ENCODE results near the gene SPP1. TPM values are rescaled to one million over a fixed set of nuclear protein-coding genes. Genes with fewer than 3 reads are reported as not detected.
"Not testable (repeated sequence)": the region's sequence is repeated elsewhere in the genome, so short reads cannot be mapped to it uniquely, and the experiment has no call there.

Gene SPP1
- total RNA-seq, 1 experiment from 2014 or later, result 0.87 TPM

- Histone ChIP-seq H3K4me3 (no peak overlapping the region), H3K27me3 (0 out of 2 replicates have a peak, but pooled peaks cover 4% of the 10 kb centered on the region), H3K4me1 (no peaks in the 10 kb centered on the region), H3K9me3 (replicated peaks) (no peaks in the 10 kb centered on the region), H3K36me3 (no peaks in the 10 kb centered on the region), H3K27ac (no peak overlapping the region)
- no peak for DNase-seq
Measured at GRCh38 chr4:87986508-87986907, 11.0 kb downstream of the SPP1 start.

DNA sequence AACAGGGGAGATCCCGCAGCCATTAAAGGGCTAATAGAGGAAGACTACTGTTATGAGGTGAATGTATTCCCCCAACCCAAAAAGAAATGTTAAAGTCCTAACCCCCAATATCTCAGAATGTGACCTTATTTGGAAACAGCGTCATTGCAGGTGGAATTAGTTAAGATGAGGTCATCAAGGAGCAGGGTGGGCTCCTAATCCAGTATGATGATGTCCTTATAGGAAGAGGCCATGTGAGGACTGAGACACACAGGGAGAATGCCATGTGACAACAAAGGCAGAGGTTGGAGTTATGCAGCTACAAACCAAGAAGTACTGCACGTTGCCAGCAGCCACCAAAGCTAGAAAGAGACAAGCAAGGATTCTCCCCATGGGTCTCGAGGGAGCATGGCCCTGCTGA lies 14.3 kb downstream of the SPP1 start:
- no peaks in the 10 kb centered on the region for H3K36me3 ChIP-seq
- H3K9me3 ChIP-seq (replicated peaks), result no peaks in the 10 kb centered on the region
- H3K27ac ChIP-seq, result no peak overlapping the region
- 0 out of 2 replicates have a peak, but pooled peaks cover 4% of the 10 kb centered on the region for H3K27me3 ChIP-seq
- DNase-seq, result no peak
- no peak overlapping the region for H3K4me3 ChIP-seq
- no peaks in the 10 kb centered on the region for H3K4me1 ChIP-seq

GRCh38 chr4:87995435-87995834 lies 19.9 kb downstream of the SPP1 start:
- DNase-seq, result no peak
- H3K27me3 ChIP-seq, result 0 out of 2 replicates have a peak, but pooled peaks cover 8% of the 10 kb centered on the region
- H3K27ac ChIP-seq, result no peak overlapping the region
- no peaks in the 10 kb centered on the region for H3K36me3 ChIP-seq
- H3K9me3 ChIP-seq (replicated peaks), result no peaks in the 10 kb centered on the region; the same call in 1 of the 2 replicates
- H3K4me3 ChIP-seq, result no peak overlapping the region
- no peaks in the 10 kb centered on the region for H3K4me1 ChIP-seq

- not testable (repeated sequence) for H3K4me1 ChIP-seq; DNase-seq; H3K36me3 ChIP-seq; H3K4me3 ChIP-seq; H3K27ac ChIP-seq; H3K27me3 ChIP-seq; H3K9me3 ChIP-seq (replicated peaks)
Measured at GRCh38 chr4:87999191-87999691, 23.7 kb downstream of the SPP1 start.

DNA sequence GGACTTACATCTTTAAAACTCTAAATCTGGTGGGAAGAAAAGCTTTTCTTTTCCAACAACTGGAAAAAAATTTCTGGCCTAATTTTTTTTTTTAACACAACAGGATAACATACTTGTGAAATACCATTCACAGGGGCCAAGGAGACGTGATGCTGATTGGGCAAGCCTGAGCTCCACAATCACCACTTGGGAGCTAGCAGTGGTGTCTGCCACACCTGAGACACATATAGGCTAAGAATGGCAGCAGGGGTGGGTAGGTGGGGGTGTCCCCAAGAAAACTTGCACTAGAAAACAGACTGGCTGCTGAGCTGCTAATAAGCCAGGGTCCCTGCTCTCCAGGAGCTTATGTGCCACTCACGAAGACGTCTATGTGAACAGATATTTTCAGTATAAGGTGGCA lies 26.4 kb downstream of the SPP1 start:
- no peaks in the 10 kb centered on the region; the same call in 1 of the 2 replicates for H3K9me3 ChIP-seq (replicated peaks)
- H3K36me3 ChIP-seq, result no peaks in the 10 kb centered on the region
- H3K27ac ChIP-seq, result no peak overlapping the region
- DNase-seq, result no peak
- peaks cover 3% of the 10 kb centered on the region; the same call in 1 of the 2 replicates for H3K4me1 ChIP-seq
- H3K4me3 ChIP-seq, result no peak overlapping the region
- H3K27me3 ChIP-seq, result 0 out of 2 replicates have a peak, but pooled peaks cover 5% of the 10 kb centered on the region

- H3K27ac ChIP-seq, result no peak overlapping the region
- H3K36me3 ChIP-seq, result no peaks in the 10 kb centered on the region
- no peak for DNase-seq
- H3K4me1 ChIP-seq, result peaks cover 4% of the 10 kb centered on the region; the same call in 1 of the 2 replicates
- H3K27me3 ChIP-seq, result no peaks in the 10 kb centered on the region
- H3K9me3 ChIP-seq (replicated peaks), result no peaks in the 10 kb centered on the region; the same call in 1 of the 2 replicates
- no peak overlapping the region for H3K4me3 ChIP-seq
Measured at GRCh38 chr4:88002786-88003185, 27.3 kb downstream of the SPP1 start.

- no peaks in the 10 kb centered on the region for H3K36me3 ChIP-seq
- peaks cover 4% of the 10 kb centered on the region; the same call in 1 of the 2 replicates for H3K4me1 ChIP-seq
- H3K9me3 ChIP-seq (replicated peaks), result no peaks in the 10 kb centered on the region; the same call in 1 of the 2 replicates
- H3K27ac ChIP-seq, result no peak overlapping the region
- H3K27me3 ChIP-seq, result no peaks in the 10 kb centered on the region
- H3K4me3 ChIP-seq, result no peak overlapping the region
- DNase-seq, result no peak
Measured at GRCh38 chr4:88003261-88003660, 27.7 kb downstream of the SPP1 start.

GRCh38 chr4:88005076-88005475 lies 29.6 kb downstream of the SPP1 start:
- Histone ChIP-seq H3K4me1 (peaks cover 13% of the 10 kb centered on the region), H3K4me3 (no peak overlapping the region)

GRCh38 chr4:88005946-88006345 lies 30.4 kb downstream of the SPP1 start:
- no peak for DNase-seq
- Histone ChIP-seq H3K27ac (no peak overlapping the region), H3K36me3 (0 out of 2 replicates have a peak, but pooled peaks cover 2% of the 10 kb centered on the region), H3K27me3 (no peaks in the 10 kb centered on the region), H3K9me3 (replicated peaks) (no peaks in the 10 kb centered on the region), H3K4me1 (peaks cover 16% of the 10 kb centered on the region), H3K4me3 (no peak overlapping the region)

More at GRCh38 chr4:88005076-88005475, 29.6 kb downstream of the SPP1 start:
- Histone ChIP-seq H3K9me3 (replicated peaks) (no peaks in the 10 kb centered on the region; the same call in 1 of the 2 replicates), H3K27me3 (no peaks in the 10 kb centered on the region), H3K36me3 (0 out of 2 replicates have a peak, but pooled peaks cover 2% of the 10 kb centered on the region), H3K27ac (no peak overlapping the region)
- DNase-seq, result no peak

DNA sequence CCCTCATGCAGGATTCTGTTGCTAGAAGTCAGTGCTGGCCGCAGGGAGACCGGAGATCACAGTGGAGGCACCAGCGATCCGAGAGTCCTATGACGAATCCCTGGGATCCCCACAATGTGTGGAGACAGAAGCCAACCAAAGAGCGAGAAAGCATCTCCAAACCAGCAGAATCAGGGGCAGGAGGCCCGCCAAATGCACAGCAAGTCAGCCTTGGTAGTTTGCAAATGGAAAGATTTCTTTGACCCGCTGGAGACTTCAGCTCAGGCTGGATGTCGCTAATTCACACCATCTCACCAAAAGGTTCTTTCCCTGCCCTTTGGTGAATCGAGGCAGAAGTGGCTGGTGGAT lies 31.4 kb downstream of the SPP1 start:
- Histone ChIP-seq H3K27me3 (no peaks in the 10 kb centered on the region), H3K4me3 (peak overlapping the region; percentile 97), H3K27ac (no peak overlapping the region)

DNA sequence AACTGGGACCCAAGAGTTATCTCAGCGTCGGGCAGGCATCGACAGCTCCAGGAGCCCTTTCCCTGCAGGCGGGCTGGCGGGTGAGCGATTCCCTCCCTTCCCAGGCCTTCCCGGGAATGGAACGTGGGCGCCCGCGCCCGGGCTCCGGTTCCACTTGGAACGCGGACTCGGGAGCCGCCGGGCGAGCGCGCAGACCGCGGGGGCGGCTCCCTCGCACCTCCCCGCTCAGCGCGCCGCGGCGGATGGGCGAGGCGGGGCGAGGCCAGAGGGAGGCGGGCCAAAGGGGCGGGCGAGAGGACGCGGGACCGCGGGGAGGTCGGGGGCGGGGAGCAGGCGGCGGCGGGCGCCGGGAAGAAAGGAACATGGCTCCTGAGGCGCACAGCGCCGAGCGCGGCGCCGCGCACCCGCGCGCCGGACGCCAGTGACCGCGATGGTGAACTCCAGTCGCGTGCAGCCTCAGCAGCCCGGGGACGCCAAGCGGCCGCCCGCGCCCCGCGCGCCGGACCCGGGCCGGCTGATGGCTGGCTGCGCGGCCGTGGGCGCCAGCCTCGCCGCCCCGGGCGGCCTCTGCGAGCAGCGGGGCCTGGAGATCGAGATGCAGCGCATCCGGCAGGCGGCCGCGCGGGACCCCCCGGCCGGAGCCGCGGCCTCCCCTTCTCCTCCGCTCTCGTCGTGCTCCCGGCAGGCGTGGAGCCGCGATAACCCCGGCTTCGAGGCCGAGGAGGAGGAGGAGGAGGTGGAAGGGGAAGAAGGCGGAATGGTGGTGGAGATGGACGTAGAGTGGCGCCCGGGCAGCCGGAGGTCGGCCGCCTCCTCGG lies 32.0 kb downstream of the SPP1 start, which contains the start of gene PKD2:
Gene PKD2 (plus strand): TSS at position 332 of the 818 bp plus-strand sequence. CDS start 99 bp downstream, at position 431.
- Histone ChIP-seq H3K27me3 (no peaks in the 10 kb centered on the region), H3K9me3 (replicated peaks) (no peaks in the 10 kb centered on the region), H3K36me3 (0 out of 2 replicates have a peak, but pooled peaks cover 2% of the 10 kb centered on the region), H3K27ac (peak within 1 kb of the TSS; percentile 57), H3K4me3 (peak within 1 kb of the TSS; percentile 97), H3K4me1 (peaks cover 16% of the 10 kb centered on the region)
- peak; percentile 89 for DNase-seq

More for the DNA sequence above, 31.4 kb downstream of the SPP1 start:
- Histone ChIP-seq H3K36me3 (0 out of 2 replicates have a peak, but pooled peaks cover 2% of the 10 kb centered on the region), H3K4me1 (peaks cover 16% of the 10 kb centered on the region), H3K9me3 (replicated peaks) (no peaks in the 10 kb centered on the region)
- DNase-seq, result peak in 1 of 2 experiments; percentile 20

DNA sequence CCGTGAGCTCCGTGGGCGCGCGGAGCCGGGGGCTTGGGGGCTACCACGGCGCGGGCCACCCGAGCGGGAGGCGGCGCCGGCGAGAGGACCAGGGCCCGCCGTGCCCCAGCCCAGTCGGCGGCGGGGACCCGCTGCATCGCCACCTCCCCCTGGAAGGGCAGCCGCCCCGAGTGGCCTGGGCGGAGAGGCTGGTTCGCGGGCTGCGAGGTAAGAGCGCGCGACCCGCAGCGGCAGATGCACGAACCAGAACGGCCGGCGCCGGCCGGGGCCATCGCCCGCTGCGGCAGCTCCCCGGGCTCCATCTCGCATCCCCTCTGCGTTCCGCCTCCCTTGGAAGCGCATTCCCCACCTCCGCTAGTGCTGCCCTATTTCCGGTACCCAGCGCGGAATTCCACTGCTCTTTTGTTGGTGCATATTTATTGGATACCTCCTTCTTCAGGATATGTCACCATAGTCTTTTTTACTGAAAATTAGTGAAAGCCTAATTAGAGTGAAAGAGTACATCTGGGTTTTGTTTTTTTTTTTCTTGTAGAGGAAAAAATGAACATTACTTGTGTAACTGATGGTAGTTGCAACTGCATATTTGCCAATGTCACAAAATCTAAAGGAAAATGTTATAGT lies 32.7 kb downstream of the SPP1 start:
- H3K27me3 ChIP-seq, result no peaks in the 10 kb centered on the region
- peaks cover 16% of the 10 kb centered on the region for H3K4me1 ChIP-seq
- H3K36me3 ChIP-seq, result 0 out of 2 replicates have a peak, but pooled peaks cover 2% of the 10 kb centered on the region
- peak; percentile 79 to 81 for DNase-seq
- H3K4me3 ChIP-seq, result peak overlapping the region; percentile 97
- H3K9me3 ChIP-seq (replicated peaks), result no peaks in the 10 kb centered on the region
- peak overlapping the region; percentile 57 for H3K27ac ChIP-seq

GRCh38 chr4:88008743-88009171 lies 33.2 kb downstream of the SPP1 start:
- Histone ChIP-seq H3K4me3 (peak overlapping the region; percentile 97), H3K36me3 (0 out of 2 replicates have a peak, but pooled peaks cover 2% of the 10 kb centered on the region), H3K4me1 (peaks cover 16% of the 10 kb centered on the region), H3K27me3 (no peaks in the 10 kb centered on the region), H3K9me3 (replicated peaks) (no peaks in the 10 kb centered on the region), H3K27ac (peak overlapping the region; percentile 57)
- DNase-seq, result peak; percentile 41 to 58

DNA sequence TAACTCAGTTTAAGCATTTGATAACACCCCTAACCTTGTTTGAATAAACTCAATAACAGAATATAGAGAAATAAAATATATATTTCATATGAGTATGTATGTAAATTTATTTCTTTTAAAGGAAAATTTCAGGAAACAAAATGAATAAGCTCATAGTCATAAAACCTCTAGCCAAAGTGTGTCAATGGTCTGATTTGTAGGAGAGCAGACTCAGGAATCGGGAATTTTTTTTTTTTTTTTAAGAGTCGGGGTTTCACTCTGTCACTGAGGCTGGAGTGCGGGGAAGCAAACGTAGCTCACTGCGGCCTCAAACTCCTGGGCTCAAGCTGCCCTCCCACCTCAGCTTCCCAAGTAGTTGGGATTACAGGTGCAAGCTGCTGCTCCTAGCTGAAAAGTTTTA lies 34.4 kb downstream of the SPP1 start:
- no peak for DNase-seq
- H3K4me3 ChIP-seq, result no peak overlapping the region
- no peaks in the 10 kb centered on the region for H3K27me3 ChIP-seq
- H3K4me1 ChIP-seq, result peaks cover 16% of the 10 kb centered on the region
- H3K9me3 ChIP-seq (replicated peaks), result no peaks in the 10 kb centered on the region
- no peak overlapping the region for H3K27ac ChIP-seq
- peaks cover 2% of the 10 kb centered on the region; the same call in 1 of the 2 replicates for H3K36me3 ChIP-seq
